WERI-Rb-1 (cell line): ENCODE results near the gene ANKRD44.

Experiments
- DNase-seq: peaks from one replicate; pipeline ENCODE4 v3.0.0-alpha.2; 2020
- H3K27ac ChIP-seq: fragments of 250-450 bp; sonication (Bioruptor Pico); 2 replicates; pipeline ENCODE4 v1.5.1; 2020; ENCODE audit warnings: mild to moderate bottlenecking, moderate library complexity
- H3K27me3 ChIP-seq: fragments of 250-450 bp; sonication (Bioruptor Pico); 2 replicates; pipeline ENCODE4 v1.5.1; 2021; ENCODE audit warnings: mild to moderate bottlenecking, low read depth, moderate library complexity; ENCODE audit not compliant: insufficient read depth, severe bottlenecking
- H3K36me3 ChIP-seq: fragments of 250-450 bp; sonication (Bioruptor Pico); 2 replicates; pipeline ENCODE4 v1.5.1; 2020; ENCODE audit warnings: mild to moderate bottlenecking, moderate library complexity
- H3K4me3 ChIP-seq: 2 replicates; pipeline ENCODE4 v1.5.1; 2011; ENCODE audit warnings: low read depth, mild to moderate bottlenecking, control low read depth, low read length
- H3K9me3 ChIP-seq: fragments of 250-450 bp; sonication (Bioruptor Pico); 2 replicates; pipeline ENCODE4 v1.5.1; 2021; ENCODE audit warnings: mild to moderate bottlenecking, moderate library complexity; ENCODE audit not compliant: severe bottlenecking
- CTCF ChIP-seq: IDR thresholded peaks from 2 replicates; pipeline ENCODE4 v1.5.1; 2011; ENCODE audit warnings: low read depth, mild to moderate bottlenecking, control low read depth, inconsistent platforms, low read length

ANKRD44 gene

GRCh38 chr2:197259470-197259999 is 51.0 kb downstream of the ANKRD44 start:
- Histone ChIP-seq H3K4me3 (no peak overlapping the region), H3K27me3 (no peaks in the 10 kb centered on the region), H3K36me3 (no peaks in the 10 kb centered on the region), H3K27ac (no peak overlapping the region), H3K9me3 (no peaks in the 10 kb centered on the region)
- TF ChIP-seq CTCF = no peak
- no peak for DNase-seq

GRCh38 chr2:197258580-197258979 is 52.0 kb downstream of the ANKRD44 start:
- no peak for TF ChIP-seq CTCF
- no peak overlapping the region for H3K4me3 ChIP-seq
- no peak for DNase-seq

GRCh38 chr2:197256547-197257170 is 53.9 kb downstream of the ANKRD44 start:
- no peak overlapping the region for H3K27ac ChIP-seq

More at GRCh38 chr2:197258580-197258979, 52.0 kb downstream of the ANKRD44 start:
- Histone ChIP-seq H3K9me3 (no peaks in the 10 kb centered on the region), H3K27ac (no peak overlapping the region), H3K27me3 (no peaks in the 10 kb centered on the region), H3K36me3 (no peaks in the 10 kb centered on the region)

GRCh38 chr2:197256021-197256420 is 54.6 kb downstream of the ANKRD44 start:
- Histone ChIP-seq H3K9me3 (no peaks in the 10 kb centered on the region), H3K27me3 (no peaks in the 10 kb centered on the region), H3K36me3 (no peaks in the 10 kb centered on the region), H3K27ac (no peak overlapping the region), H3K4me3 (no peak overlapping the region)
- TF ChIP-seq CTCF = no peak
- no peak for DNase-seq

More at GRCh38 chr2:197256547-197257170, 53.9 kb downstream of the ANKRD44 start:
- DNase-seq = no peak
- Histone ChIP-seq H3K9me3 (no peaks in the 10 kb centered on the region), H3K27me3 (no peaks in the 10 kb centered on the region), H3K36me3 (no peaks in the 10 kb centered on the region), H3K4me3 (no peak overlapping the region)
- no peak for TF ChIP-seq CTCF

- no peak for DNase-seq
- Histone ChIP-seq H3K27me3 (no peaks in the 10 kb centered on the region), H3K9me3 (no peaks in the 10 kb centered on the region), H3K36me3 (no peaks in the 10 kb centered on the region), H3K27ac (no peak overlapping the region), H3K4me3 (no peak overlapping the region)
- no peak for TF ChIP-seq CTCF
Observed at GRCh38 chr2:197255543-197255942, 55.0 kb downstream of the ANKRD44 start.
